Mesenteric fat pad (tissue), 1 donor: ENCODE results near the gene CELF4. TPM values are rescaled to one million over a fixed set of nuclear protein-coding genes. Genes with fewer than 3 reads are reported as not detected.
"Not testable (repeated sequence)": the region's sequence is repeated elsewhere in the genome, so short reads cannot be mapped to it uniquely, and the experiment has no call there.

ENCODE experiments used
- DNase-seq: peaks from one replicate; pipeline ENCODE4 v3.0.0-alpha.2; 2020; ENCODE audit warnings: low spot score
- total RNA-seq: library from RNA; stranded (reverse); fragmentation: NEBNext Ultra II Directional; extraction: Animal tissue kit (Norgen Biotek cat#: 25700); gene quantifications from one replicate; pipeline ENCODE4 v1.2.1, GENCODE V29; 2021
- donor health status: DM: yes; HTN: yes; CAD: no.

Gene CELF4
- total RNA-seq, 1 donor from 2014 or later = 0.39 TPM

DNA sequence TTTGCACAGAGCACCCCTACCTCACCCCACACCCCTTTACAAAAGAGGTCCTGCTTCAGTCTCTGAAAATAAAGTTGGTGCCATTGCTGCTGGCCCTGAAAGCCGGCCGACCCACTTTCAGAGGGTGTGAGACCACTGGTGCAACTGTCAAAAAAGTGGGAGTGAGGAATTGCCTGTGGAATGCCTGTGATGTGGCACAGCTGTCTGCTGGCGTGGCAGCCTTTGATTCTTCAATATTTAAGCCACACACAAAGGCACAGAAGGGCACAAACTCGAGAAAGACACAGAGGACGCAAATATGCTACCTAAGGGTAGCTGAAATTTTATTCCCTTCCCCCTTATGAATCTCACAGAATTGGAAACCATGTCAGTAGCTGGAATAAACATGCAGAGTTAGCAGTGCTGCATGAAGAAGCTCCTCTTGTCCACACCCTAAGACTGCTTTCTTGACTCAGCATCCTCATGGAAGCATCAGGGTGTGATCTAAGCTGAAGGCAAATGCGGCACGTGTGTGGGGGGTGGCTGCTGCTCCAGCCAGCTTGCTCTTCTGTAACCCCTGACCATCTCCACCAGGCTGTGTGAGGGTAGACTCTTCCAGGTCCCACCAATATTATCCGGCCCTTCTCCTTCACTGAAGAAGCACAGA, 92.3 kb downstream of the CELF4 start:
- no peak for DNase-seq

DNA sequence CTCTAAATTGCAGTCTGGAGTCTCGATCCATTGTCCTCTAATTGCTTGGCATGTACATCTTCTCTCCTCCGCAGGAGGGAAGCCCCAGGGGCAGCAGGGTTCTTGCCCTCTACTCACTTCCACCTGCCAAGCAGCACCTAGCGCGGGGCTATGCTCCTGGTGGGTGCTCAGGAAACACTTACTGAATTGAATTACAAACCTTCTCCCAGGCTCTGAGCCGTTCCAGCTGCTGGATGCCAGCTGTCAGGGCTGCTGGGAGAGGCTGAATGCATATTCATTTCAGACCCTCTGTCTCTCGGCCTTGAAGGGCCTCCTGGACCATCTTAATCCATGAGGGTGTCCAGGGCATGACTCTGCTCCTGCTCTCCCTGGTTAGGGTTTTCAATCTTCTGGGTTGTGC, 94.0 kb downstream of the CELF4 start:
- no peak for DNase-seq

- DNase-seq = no peak
Observed at GRCh38 chr18:37470986-37471385, 94.6 kb downstream of the CELF4 start.

GRCh38 chr18:37467002-37467662, 98.5 kb downstream of the CELF4 start:
- no peak for DNase-seq

GRCh38 chr18:37465958-37466357, 99.6 kb downstream of the CELF4 start:
- DNase-seq = no peak

DNA sequence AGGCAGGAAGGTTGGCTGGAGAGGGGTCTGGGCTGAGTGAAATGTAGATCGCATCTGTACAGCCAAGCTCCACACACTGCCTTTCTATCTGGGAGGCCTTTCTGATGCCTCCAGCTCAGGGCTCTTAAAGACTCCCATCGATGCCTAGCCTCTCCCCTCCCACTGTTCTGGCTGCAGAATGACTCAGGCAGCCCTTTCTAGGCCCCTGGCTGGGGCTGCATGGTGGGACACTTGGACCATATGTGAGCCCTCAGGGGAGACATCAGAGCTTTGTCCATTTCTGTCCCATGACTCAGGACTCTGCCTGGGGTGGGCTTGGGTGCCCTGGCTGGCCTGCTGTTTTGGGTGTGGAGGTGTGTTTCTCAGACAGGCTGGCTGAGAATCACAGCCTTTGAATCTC, 101.3 kb downstream of the CELF4 start:
- no peak for DNase-seq

- not testable (repeated sequence) for DNase-seq
Observed at GRCh38 chr18:37461329-37461728, 104.3 kb downstream of the CELF4 start.

DNA sequence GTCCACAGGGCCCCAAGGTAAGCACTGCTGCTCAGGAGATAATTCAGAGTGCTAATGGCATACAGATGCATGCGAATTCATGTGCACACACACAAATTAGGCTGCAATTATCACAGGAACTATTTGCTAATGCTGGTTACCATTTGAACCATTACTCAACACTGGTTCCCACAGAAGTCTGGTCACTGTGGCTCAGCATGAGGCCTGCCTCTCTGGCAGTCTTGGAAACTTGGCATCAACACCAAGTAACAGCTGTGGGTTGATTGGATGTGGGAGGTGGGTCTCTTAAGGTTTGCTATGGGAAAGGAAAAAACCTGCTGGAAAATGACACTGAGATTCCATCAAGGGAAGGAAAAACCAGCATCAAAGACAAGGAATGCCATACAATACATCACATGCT, 105.0 kb downstream of the CELF4 start:
- no peak for DNase-seq

DNA sequence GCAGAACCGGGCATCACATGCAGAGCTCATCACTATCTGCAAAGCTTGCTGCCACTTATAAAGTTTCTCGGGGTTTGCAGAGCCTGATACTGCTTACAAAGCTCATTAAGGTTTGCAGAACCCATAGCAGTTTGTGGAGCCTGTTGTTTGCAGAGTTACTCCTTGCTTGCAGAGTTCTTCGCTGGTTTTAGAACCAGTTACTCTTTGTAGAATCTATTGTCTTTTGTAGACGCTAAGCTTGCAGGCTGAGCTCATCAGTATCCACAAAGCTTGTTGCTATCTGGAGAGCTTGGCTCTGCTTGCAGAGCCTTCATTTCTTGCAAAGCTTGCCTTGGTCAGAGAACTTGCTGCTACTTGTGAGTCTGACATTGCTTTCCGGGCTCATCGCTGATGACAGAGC, 106.9 kb downstream of the CELF4 start:
- no peak for DNase-seq

GRCh38 chr18:37457753-37458152, 107.8 kb downstream of the CELF4 start:
- DNase-seq = no peak

GRCh38 chr18:37457341-37457740, 108.3 kb downstream of the CELF4 start:
- no peak for DNase-seq

DNA sequence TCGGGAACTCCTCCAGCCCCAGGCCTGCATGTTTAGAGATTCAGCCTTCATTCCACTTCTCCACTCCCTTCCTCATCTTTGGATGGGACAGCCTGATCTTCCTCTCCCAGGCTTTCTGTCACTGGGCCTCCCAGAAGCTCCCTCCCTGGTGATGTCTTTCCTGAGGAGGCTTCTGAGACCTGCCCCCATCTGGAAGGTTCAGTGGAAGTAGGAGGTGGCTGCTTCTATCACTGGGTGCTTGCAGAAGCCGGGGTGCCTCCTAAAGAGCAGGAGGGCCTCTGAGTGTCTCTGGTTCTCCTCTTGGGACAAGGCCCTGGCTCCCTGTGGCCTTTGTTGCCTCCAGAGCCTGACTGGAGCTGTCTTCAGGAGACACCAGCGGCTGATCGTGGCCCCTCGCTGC, 108.7 kb downstream of the CELF4 start:
- no peak for DNase-seq

DNA sequence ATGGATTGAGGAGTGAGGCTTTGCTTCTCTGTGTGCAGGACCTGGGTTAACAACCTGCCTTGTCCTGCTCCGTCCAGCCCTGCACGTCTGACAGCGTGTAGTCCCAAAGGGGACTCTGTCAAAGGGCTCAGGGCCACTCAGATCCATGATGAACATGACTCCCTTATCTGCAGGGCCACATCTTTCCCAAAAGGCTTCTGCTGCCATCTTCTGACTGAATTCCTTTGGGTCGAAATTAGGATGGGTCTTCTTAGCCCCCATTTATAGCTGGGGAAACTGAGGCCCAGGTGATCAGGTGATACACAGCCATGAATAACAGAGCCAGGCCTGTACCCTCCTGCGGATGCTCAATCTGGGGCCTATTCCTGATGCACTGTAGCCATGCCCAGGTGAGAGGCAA, 109.2 kb downstream of the CELF4 start:
- no peak for DNase-seq

GRCh38 chr18:37453752-37454151, 111.8 kb downstream of the CELF4 start:
- no peak for DNase-seq

DNA sequence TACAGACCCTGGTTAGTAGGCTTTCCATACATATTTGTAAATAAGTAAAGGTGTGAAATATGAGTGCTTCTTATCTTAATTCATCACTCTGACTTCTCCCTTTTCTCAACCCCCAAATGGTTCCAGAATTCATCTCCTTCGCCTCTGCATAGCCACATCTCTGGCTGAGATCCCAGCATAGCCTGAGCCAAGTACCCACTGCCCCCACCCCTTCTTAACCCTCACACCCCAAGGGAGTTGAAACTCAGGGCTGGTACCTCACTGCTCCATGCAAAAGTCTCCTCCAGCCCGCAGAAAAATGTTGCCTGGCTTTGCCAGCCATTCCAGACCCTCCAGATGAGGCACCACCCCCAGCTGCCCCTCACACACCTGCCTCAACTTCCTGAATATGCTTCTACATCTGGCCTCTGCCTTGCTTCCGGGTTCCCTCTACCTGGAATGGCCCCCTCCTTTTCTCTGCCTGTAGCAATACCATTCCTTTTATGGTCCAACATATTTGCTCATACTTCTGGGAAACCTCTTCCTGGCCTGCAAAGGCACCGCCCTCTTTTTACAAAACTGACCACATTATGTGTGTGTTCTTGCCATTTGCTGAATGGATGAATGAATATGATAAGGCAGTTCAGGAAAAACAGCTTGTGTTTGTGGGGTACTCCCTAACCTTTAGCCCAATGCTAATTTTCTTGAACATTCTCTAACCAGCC, 112.8 kb downstream of the CELF4 start:
- DNase-seq = no peak

GRCh38 chr18:37452015-37452414, 113.6 kb downstream of the CELF4 start:
- no peak for DNase-seq

- no peak for DNase-seq
Observed at GRCh38 chr18:37451239-37451825, 114.3 kb downstream of the CELF4 start.

GRCh38 chr18:37450434-37451132, 115.0 kb downstream of the CELF4 start:
- no peak for DNase-seq

- DNase-seq = no peak
Observed at GRCh38 chr18:37449618-37450017, 116.0 kb downstream of the CELF4 start.

- no peak for DNase-seq
Observed at GRCh38 chr18:37448946-37449345, 116.7 kb downstream of the CELF4 start.
